Activated CD8-positive, alpha-beta memory T cell treated with anti-CD3 and anti-CD28 coated beads, Interleukin-2, amount 50 U/mL, for 1 hour (primary cell): ENCODE results near the gene PRRT2.
"Not testable (repeated sequence)": the region's sequence is repeated elsewhere in the genome, so short reads cannot be mapped to it uniquely, and the experiment has no call there.

Experiments
- DNase-seq: peaks from one replicate; pipeline ENCODE4 v3.0.0-alpha.2; 2020; ENCODE audit errors: extremely low read depth

The PRRT2 gene

DNA sequence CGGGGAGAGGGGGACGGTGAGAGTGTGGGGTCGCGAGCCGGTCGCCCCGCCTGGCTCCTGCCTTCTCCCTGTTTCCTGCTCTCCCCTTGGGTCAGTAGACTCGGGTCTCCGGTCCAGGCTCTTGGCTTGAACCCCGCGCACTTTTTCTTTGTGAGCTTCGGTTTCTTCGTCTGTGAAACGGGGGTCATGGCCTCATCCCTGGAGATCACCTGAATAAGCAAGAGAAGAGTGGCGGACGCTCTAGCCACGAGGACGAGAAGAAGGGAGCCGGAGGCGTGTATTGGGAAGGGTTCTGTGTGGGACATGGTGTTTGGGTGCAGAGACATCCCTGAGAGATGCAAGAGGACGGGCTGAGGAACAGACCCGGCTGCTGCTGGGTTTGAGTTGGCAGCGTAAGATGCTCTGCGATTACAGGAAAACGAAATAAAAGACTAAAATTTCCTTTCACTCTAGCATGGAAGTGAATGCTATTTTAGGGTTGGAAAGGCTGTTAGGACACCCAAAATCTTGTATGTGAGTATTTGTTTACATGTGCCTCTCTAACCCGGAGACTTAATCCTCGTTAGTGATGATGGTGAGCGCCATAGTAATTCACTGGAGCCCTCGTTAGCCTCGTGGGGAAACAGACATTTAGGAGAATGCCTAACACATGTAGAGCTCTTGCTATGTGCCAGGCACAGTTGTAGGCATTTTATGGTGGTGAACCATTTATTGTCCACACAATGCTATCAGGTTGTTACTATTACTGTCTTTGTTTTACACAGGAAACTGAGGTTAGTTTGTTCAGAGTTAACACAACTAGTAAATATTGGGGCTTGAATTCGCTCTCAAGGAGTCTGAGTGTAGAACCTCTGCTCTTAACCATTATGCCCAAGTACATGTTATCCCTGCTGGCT, 20.8 kb upstream of the PRRT2 start:
- no peak for DNase-seq

DNA sequence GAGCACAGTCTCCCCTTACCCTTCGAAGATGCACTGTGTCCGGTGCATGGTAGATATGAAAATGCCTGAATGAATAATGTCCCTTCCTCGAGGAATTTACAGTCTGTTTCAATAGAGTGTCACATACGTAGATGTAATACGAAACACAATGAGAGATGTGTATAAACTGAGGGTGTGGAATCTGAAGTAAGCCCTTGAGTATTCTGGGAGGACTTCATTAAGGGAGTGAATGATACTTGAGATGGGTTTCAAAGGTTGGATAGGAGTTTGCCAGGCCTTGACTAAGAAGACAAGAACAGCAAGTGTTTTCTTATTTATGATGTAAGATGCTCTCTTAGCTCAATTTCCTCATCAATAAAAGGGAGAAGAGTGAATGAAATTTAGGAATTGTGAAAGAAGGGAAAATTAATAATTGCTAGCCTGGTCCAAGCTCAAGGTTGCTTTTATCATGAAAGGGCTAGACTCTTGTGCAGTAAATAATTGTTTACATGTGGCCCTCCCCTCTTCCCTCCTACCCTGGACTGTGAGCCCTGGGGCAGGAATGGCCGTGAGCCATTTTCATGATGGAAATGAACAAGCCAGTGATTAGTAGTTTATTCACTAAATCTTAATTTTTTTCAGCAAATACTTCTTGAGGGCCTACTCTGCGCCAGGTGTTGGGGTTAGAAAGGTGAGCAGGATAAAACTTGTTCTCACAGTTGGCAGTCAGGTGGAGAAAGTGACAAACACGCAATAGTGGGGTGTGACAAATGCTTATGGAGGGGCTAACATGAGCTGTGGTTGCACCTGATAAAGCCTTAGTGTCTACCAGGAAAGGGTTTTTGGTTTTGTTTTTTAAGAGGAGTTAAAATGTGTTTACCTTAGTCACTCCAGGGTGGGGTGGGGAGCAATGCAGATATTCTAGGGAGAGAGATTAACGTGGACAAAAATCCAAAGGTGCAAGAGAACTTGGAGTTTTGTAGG, 19.9 kb upstream of the PRRT2 start:
- DNase-seq, result no peak

DNA sequence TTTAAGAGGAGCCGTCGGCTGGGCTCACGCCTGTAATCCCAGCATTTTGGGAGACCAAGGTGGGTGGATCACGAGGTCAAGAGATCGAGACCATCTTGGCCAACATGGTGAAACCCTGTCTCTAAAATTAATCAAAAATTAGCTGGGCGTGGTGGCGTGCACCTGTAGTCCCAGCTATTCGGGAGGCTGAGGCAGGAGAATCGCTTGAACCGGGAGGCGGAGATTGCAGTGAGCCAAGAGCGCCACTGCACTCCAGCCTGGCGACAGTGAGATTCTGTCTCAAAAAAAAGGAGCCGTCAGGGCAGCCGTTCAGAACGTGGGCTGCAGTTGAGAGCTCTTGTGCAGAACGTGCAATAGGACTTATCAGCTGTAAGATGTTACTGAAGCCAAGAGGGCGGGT, 18.8 kb upstream of the PRRT2 start:
- not testable (repeated sequence) for DNase-seq

DNA sequence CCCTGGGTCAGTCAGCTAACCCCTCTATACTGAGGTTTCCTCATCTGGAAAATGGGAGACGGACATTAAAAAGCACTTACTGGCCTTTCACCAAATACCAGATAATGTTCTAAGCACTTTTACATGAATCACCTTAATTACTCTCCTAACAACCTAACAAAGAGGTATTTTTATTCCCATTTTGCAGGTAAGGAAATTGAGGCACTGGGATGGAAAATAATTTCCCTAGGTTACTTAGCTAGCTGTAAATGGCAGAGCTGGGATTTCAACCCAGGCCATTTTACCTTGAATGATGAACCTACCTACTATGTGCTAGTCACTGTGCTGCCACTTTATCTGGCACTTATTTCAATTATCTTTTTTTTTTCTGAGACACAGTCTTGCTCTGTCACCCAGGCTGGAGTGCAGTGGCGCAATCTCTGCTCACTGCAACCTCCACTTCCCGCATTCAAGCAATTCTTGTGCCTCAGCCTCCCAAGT, 17.7 kb upstream of the PRRT2 start:
- no peak for DNase-seq

DNA sequence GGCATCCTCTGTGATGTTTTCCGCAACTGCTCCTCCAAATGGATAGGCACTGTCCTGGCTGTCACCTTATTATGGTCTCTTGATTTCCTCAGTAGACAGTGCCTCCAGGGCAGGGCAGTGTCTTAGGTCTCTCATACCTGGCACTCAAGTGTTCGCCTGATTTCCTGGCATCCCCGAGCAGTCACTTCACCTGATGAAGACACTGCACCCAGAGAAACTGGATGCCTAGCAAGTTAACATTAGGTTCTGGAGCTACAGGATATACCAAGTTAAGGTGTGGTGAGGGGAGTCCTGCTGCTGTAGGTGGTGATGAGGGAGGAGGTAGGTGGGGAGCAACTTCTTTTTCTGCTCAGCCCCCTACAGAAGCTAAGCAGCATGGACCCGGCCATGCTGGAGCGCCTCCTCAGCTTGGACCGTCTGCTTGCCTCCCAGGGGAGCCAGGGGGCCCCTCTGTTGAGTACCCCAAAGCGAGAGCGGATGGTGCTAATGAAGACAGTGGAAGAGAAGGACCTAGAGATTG, 9.5 kb upstream of the PRRT2 start:
- DNase-seq, result no peak

DNA sequence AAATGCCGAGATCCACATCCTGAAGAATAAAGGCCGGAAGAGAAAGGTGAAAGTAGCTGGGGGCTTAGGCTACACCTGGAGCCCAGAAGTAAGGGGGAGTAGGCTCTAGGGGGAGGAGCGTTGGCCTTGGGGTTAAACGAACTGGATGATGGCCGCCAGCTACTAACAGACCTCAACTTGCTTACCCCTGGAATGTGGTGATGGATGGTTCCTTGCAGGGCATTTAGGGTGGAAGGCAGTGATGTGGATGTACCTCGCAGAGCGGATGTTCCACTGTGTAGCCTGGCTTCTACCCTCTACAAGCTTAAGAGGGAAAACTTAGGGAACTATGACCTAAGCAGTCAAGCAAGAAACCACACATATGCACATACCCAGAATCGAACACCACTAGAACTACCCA, 8.0 kb upstream of the PRRT2 start:
- DNase-seq, result no peak

DNA sequence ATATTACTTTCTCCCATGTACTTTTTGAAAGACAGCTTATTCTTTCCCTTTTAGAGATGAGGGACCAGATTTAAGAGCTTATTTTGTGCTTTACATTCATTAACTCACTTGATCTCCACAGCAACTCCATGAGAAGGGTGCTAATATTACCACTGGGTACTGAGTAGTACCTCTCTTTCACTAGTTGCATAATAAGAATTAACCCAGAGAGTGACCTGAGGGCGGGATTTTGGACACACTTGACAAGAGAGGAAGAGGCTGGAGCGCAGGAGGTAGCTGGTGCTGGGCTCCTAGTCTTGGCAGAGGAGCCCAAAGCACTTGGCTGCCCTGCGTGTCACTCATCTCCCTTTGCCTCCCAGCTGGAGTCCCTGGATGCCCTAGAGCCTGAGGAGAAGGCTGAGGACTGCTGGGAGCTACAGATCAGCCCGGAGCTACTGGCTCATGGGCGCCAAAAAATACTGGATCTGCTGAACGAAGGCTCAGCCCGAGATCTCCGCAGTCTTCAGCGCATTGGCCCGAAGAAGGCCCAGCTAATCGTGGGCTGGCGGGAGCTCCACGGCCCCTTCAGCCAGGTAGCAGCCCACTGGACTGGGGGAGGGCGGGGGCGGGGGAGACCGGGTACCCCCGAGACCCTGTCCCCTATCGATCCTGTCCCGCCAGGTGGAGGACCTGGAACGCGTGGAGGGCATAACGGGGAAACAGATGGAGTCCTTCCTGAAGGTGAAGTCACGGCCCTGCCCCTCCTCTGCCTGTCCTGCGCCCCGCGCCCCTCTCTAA, 7.3 kb upstream of the PRRT2 start:
- no peak for DNase-seq

DNA sequence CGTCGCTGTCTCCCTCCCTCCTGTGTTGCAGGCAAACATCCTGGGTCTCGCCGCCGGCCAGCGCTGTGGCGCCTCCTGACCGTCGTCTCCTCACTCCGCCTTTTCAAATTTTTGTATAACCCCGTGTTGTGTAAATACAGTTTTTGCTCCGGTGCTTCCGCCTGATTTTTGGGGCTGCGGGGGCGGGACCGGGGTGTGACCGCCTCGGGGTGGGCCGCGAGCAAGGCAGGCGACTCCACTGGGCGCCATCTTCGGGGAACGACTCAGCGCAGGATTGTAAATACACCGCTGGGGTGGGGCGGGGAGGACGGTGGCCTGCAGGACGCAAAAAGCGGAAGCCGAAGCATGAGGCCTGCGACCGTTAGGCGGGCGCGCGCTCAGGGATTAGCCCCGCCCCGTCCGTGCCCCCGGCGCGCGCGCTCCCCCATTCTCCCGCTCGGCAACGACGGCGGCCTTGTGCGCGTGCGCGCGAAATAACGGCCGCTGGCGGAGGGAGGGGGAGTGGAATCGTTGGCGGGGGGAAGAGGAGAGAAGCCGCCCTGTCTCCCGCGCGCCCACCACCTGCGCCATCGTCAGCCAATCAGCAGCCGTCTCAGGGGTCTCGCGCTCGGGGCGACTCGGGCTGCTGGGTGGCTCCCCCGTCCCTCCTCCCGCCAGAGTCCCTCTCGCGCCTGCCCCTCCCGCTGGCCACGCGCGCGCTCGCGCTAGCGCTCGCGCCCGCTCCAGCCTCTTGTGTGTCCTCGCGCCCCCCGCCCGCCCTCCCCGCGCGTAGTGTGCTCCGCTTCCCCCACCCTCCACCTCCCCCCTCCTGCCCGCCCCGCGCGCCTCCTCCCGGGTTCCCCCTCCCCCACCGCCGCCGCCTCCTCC, 6.5 kb upstream of the PRRT2 start:
- DNase-seq, result peak; percentile 95

DNA sequence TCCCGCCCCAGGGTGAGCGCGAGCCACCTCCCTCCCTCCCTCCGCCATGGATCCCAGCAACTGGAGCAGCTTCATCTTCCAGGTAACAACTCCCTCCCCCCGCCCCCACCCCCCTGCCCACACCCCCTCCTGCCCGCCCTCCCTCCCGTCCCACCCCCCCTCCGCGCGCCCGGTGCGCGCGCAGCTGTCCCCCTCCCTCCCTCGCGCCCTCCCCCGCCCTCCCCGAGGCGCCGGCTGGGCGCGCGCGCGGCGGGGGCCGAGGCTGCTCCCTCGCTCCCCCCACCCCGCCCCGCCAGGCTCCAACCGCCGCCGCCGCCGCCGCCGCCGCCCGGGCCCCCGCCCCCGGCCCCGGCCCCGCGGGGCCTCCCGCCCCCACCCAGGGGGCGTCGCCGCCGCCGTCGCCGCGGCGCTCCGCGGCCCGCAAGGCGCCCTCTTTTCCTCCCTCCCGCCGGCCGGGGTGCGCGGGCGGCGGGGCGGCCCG, 5.9 kb upstream of the PRRT2 start, which contains the start of gene MAZ:
Gene MAZ, plus strand, starts transcription at position 431 of the 481 bp plus-strand sequence. CDS start 173 bp downstream, outside the sequence.
- no peak for DNase-seq

DNA sequence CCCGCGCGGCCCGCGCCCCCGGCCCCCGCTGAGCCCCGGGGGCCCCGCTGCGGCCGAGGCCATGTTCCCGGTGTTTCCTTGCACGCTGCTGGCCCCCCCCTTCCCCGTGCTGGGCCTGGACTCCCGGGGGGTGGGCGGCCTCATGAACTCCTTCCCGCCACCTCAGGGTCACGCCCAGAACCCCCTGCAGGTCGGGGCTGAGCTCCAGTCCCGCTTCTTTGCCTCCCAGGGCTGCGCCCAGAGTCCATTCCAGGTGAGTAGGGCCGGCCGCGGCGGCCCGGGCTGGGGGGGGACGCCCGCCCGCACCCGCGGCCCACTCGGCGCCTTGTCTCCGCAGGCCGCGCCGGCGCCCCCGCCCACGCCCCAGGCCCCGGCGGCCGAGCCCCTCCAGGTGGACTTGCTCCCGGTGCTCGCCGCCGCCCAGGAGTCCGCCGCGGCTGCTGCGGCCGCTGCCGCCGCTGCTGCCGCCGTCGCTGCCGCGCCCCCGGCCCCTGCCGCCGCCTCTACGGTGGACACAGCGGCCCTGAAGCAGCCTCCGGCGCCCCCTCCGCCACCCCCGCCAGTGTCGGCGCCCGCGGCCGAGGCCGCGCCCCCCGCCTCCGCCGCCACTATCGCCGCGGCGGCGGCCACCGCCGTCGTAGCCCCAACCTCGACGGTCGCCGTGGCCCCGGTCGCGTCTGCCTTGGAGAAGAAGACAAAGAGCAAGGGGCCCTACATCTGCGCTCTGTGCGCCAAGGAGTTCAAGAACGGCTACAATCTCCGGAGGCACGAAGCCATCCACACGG, 5.2 kb upstream of the PRRT2 start:
- no peak for DNase-seq

DNA sequence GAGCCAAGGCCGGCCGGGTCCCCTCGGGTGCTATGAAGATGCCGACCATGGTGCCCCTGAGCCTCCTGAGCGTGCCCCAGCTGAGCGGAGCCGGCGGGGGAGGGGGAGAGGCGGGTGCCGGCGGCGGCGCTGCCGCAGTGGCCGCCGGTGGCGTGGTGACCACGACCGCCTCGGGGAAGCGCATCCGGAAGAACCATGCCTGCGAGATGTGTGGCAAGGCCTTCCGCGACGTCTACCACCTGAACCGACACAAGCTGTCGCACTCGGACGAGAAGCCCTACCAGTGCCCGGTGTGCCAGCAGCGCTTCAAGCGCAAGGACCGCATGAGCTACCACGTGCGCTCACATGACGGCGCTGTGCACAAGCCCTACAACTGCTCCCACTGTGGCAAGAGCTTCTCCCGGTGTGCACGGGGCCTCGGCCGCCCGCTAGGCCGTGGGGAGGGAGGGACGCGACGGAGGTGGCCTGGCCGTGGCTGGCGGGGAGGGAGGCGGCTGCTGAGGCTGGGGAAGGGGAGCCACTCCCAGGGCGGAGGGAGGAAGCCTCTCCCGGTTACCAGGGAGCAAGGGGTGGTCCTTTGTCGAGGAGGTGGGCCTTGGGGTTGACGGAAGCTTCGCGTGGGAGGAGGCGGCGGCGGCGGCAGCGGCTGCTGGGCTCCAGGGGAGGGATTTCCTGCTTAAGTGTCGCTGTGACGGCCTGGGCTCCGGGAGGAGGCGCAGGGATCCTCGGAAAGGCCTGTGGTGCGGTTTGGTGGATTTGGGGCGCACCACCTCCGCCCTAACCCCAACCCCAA, 4.4 kb upstream of the PRRT2 start:
- DNase-seq, result peak; percentile 78

DNA sequence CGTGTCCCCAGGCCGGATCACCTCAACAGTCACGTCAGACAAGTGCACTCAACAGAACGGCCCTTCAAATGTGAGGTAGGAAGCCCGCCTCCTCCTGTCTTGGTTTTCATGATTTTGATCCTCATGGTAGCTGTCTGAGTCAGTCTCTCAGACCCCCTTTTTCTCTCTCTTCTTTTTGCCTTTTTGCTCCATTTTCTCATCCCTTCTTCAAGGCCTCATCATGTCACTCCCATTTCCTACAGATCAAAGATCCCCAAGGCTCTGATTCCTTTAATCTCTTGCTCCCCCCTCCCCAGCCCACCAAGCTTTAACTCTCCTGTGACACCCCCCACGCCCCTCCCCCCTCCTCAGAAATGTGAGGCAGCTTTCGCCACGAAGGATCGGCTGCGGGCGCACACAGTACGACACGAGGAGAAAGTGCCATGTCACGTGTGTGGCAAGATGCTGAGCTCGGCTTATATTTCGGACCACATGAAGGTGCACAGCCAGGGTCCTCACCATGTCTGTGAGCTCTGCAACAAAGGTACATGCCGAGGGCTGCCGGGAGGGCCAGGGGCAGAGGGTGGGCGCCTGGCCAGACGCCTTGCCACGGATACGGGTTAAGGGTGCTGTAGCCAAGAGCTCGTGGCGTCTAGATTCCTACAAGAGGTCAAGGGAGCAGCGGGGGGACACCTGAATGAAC, 3.6 kb upstream of the PRRT2 start:
- DNase-seq, result no peak

DNA sequence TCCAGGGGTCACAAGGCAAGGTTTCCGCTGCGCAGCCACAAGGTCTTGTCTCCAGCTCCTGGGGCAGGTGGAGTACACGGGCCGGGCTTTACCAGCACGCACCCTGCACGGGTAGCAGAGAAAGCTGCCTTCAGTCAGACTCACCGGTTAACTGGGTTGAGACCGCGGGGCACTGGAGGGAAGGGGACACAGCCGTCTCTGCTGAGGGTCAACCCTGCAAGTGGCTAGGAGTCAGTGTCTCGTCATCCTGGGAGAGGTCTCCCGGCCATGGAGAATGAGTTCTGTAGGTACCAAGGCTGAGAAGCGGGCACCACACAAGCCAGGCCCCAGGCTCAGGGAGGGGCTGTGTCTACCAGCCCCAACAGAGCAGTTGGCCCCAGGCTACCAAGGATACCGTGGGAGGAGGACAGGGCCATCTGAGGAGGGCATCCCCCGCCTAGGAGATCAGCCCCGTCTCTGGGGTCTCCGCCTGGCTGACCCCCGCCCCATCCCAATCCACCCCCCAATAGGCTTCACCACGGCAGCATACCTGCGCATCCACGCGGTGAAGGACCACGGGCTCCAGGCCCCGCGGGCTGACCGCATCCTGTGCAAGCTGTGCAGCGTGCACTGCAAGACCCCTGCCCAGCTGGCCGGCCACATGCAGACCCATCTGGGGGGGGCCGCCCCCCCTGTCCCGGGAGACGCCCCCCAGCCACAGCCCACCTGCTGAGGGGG, 2.8 kb upstream of the PRRT2 start:
- DNase-seq, result no peak

DNA sequence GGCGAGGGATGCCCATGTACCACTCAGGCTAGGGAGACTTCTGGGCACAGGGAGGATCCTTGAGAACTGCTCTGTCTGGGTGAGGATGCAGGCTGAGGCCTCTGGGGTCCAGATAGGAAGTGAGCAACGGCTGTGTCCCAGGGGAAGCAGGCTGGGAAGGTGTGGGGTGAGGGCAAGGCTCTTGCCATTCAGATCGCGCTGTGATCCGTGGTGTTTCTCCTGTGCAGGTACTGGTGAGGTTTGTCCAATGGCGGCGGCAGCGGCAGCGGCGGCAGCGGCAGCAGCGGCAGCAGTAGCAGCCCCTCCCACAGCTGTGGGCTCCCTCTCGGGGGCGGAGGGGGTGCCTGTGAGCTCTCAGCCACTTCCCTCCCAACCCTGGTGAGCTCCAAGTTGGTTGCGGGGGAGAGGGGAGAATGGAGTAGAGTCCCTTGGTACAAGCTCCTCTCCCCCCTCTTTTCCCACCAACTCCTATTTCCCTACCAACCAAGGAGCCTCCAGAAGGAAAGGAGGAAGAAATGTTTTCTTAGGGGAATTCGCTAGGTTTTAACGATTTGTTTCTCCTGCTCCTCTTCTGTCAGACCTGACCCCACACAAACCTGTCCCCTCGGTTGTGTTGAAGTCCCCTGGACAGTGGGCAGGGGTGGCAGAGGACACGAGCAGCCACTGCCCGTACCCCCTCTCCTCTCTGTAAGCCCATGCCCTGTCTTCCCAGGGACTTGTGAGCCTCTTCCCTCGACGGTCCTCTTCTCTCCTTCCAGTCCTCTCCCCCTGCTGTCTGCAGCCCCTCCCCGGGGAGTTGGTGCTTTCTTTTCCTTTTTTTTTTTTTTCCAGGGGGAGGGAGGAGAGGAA, 1.9 kb upstream of the PRRT2 start:
- no peak for DNase-seq

DNA sequence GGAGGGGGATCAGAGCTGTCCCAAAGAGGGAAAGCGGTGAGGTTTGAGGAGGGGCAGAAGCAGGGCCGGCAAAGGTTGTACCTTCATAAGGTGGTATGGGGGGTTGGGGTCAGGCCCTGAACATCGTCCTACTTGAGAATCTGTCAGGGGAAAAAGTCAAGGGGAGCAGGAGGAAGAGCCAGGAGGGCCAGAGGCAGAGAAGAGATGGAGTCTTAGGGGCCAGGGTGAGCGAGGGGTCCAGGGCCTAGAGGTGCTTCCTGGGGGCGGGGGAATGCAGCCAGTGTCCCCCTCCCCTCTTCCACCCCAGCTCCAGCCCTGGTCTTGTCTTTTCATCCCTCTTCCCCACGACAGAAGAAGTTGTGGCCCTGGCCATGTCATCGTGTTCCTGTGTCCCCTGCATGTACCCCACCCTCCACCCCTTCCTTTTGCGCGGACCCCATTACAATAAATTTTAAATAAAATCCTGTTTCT, 1.3 kb upstream of the PRRT2 start:
- DNase-seq, result no peak

DNA sequence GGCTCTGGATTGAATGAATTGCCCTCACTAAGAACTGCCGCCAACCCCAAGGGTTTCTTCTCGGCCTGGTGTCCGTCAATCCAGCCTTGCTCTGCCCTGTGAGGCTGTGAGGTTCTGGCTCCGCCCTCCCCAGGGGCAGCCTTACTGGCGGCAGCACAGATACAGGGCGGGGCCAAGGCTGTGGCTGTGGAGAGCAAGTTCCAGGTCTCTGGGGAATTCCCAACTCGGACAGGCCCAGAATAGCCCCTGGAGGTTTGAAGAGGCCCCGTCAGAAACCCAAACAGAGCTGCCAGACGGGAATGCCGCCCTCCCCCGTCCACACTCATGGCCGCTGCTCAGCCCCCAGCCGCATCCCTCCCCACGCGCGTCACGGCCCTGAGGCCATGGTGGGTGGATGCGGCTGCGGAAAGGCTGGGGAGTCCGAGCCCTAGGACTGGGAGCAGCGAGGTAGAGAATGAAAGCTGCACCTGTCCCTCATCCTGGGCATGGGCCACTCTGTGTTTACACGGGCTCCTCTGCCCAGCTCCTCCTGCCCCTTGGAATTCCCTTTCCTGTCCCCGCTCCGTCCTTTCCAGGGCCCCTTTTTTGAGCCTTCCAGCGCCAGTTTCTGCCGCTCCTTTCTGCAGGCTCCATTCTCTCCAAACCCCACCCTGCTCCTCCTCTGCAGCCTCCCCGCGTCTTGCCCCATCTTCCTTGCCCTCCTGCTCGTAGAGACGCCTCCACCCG, 660 bp upstream of the PRRT2 start:
- DNase-seq, result no peak
